SU-DHL-6 (cell line): ENCODE data around the gene IGFBP4.

Source experiments
- H2AFZ ChIP-seq: fragments of 200-600 bp; sonication (generic); 2 replicates; pipeline ENCODE4 v1.6.1; 2014; ENCODE audit warnings: low read depth, mild to moderate bottlenecking, moderate library complexity, mixed read lengths, antibody characterized with exemption, low read length; ENCODE audit not compliant: severe bottlenecking
- H3F3A ChIP-seq: fragments of 200-600 bp; shearing (Covaris generic); 2 replicates; pipeline ENCODE4 v1.6.0; 2016; ENCODE audit warnings: antibody characterized with exemption, mild to moderate bottlenecking; ENCODE audit not compliant: insufficient read depth
- H3K27ac ChIP-seq: fragments of 200-600 bp; sonication (generic); 2 replicates; pipeline ENCODE4 v1.5.1; 2016; ENCODE audit warnings: low read depth, mild to moderate bottlenecking, low read length, moderate library complexity, mixed read lengths
- H3K27me3 ChIP-seq: fragments of 200-600 bp; sonication (generic), shearing (Covaris generic); 2 replicates; pipeline ENCODE4 v1.6.0; 2014; ENCODE audit warnings: mild to moderate bottlenecking, low read length
- H3K36me3 ChIP-seq: fragments of 200-600 bp; sonication (generic); 2 replicates; pipeline ENCODE4 v1.6.1; 2014; ENCODE audit warnings: mild to moderate bottlenecking, low read length, mixed read lengths
- H3K4me2 ChIP-seq: fragments of 300-600, 200-600 bp; shearing (Covaris generic), sonication (generic); 2 replicates; pipeline ENCODE4 v1.6.0; 2014; ENCODE audit warnings: low read length, low read depth, mild to moderate bottlenecking; ENCODE audit not compliant: poor library complexity, severe bottlenecking
- H3K4me3 ChIP-seq: fragments of 200-600 bp; sonication (generic); 2 replicates; pipeline ENCODE4 v1.5.1; 2014; ENCODE audit warnings: antibody characterized with exemption, low read length, mild to moderate bottlenecking, mixed read lengths; ENCODE audit not compliant: insufficient read depth, poor library complexity, severe bottlenecking
- H3K79me2 ChIP-seq: fragments of 200-600 bp; sonication (generic); 2 replicates; pipeline ENCODE4 v1.6.1; 2014; ENCODE audit warnings: mild to moderate bottlenecking, low read length, moderate library complexity; ENCODE audit not compliant: insufficient read depth
- H3K9ac ChIP-seq: fragments of 200-600 bp; sonication (generic); 2 replicates; pipeline ENCODE4 v1.7.0; 2014; ENCODE audit warnings: mild to moderate bottlenecking, low read length
- H3K9me2 ChIP-seq: fragments of 200-600 bp; sonication (generic); replicated peaks from 2 replicates; pipeline ENCODE4 v1.6.1; 2014; ENCODE audit warnings: low read length; ENCODE audit not compliant: insufficient read depth
- H3K9me3 ChIP-seq: fragments of 200-600 bp; sonication (generic); 2 replicates; pipeline ENCODE4 v1.6.1; 2014; ENCODE audit warnings: low read length, mixed read lengths; ENCODE audit not compliant: insufficient read depth
- H4K20me1 ChIP-seq: fragments of 200-600 bp; sonication (generic); 2 replicates; pipeline ENCODE4 v1.6.1; 2014; ENCODE audit warnings: low read depth, mild to moderate bottlenecking, antibody characterized with exemption, low read length, moderate library complexity, mixed read lengths
- CTCF ChIP-seq: fragments of 200-600 bp; sonication (generic); IDR thresholded peaks from one replicate; pipeline ENCODE4 v1.5.1; 2017; ENCODE audit warnings: antibody characterized with exemption, mild to moderate bottlenecking, low read length, moderate library complexity; ENCODE audit not compliant: insufficient read depth, poor library complexity, severe bottlenecking
- EZH2phosphoT487 ChIP-seq: fragments of 200-600 bp; sonication (generic), shearing (Covaris generic); conservative IDR thresholded peaks from 2 replicates; pipeline ENCODE4 v1.6.1; 2018; ENCODE audit warnings: mild to moderate bottlenecking, antibody characterized with exemption, low read length, moderate library complexity, mixed read lengths

Gene IGFBP4

GRCh38 chr17:40503154-40503553 lies 59.9 kb downstream of the IGFBP4 start:
- Histone ChIP-seq H3K9ac (no peak overlapping the region), H3K4me2 (no peak overlapping the region), H3K36me3 (no peaks in the 10 kb centered on the region), H3K4me3 (no peak overlapping the region), H3K79me2 (no peaks in the 10 kb centered on the region), H3K9me2 (no peaks in the 10 kb centered on the region), H2AFZ (no peak overlapping the region), H3K9me3 (no peaks in the 10 kb centered on the region), H3F3A (no peaks in the 10 kb centered on the region), H4K20me1 (no peaks in the 10 kb centered on the region), H3K27ac (no peak overlapping the region), H3K27me3 (no peaks in the 10 kb centered on the region)
- TF ChIP-seq CTCF (no peak), EZH2phosphoT487 (no peak)

GRCh38 chr17:40506786-40507185 lies 63.5 kb downstream of the IGFBP4 start:
- Histone ChIP-seq H3K27me3 (no peaks in the 10 kb centered on the region), H3K36me3 (no peaks in the 10 kb centered on the region), H3K4me2 (no peak overlapping the region), H3K79me2 (no peaks in the 10 kb centered on the region), H4K20me1 (no peaks in the 10 kb centered on the region), H3F3A (no peaks in the 10 kb centered on the region), H3K9ac (no peak overlapping the region), H3K4me3 (no peak overlapping the region), H3K27ac (no peak overlapping the region), H2AFZ (no peak overlapping the region), H3K9me3 (no peaks in the 10 kb centered on the region), H3K9me2 (no peaks in the 10 kb centered on the region)
- TF ChIP-seq EZH2phosphoT487 (no peak), CTCF (no peak)
